Dermis microvascular lymphatic vessel endothelial cell (primary cell): ENCODE results near the gene TUBGCP6. TPM values are rescaled to one million over a fixed set of nuclear protein-coding genes. Genes with fewer than 3 reads are reported as not detected.

Source experiments
- DNase-seq, 2 donors: peaks; one replicate each; pipeline versions ENCODE4 v3.0.0 to v3.0.0-alpha.2; 2010; ENCODE audit warnings: low read depth in 2 of 2
- total RNA-seq: library from RNA; depleted of rRNA; stranded (reverse); fragments of >200 nt; gene quantifications from 2 replicates; pipeline ENCODE4 v1.2.1, GENCODE V29; 2014

Gene TUBGCP6
- total RNA-seq, 1 donor from 2014 or later: 14.0 TPM

GRCh38 chr22:50264104-50264745, 19.4 kb upstream of the TUBGCP6 start:
- no peak for DNase-seq

- no peak for DNase-seq
Observed at GRCh38 chr22:50262973-50263617, 18.3 kb upstream of the TUBGCP6 start.

- DNase-seq: no peak
Observed at GRCh38 chr22:50262460-50262911, 17.7 kb upstream of the TUBGCP6 start.

- DNase-seq: peak in 1 of 2 donors; percentile 67
Observed at GRCh38 chr22:50261615-50262459, 17.0 kb upstream of the TUBGCP6 start, which contains the start of gene MAPK12. MAPK12 (minus strand) TSS chr22:50261683; CDS start chr22:50261509, 174 bp downstream.

- peak in 1 of 2 donors; percentile 69 for DNase-seq
Observed at GRCh38 chr22:50260801-50261614, 16.2 kb upstream of the TUBGCP6 start.

GRCh38 chr22:50260434-50260800, 15.6 kb upstream of the TUBGCP6 start:
- no peak for DNase-seq

GRCh38 chr22:50259302-50259701, 14.5 kb upstream of the TUBGCP6 start:
- no peak for DNase-seq

- no peak for DNase-seq
Observed at GRCh38 chr22:50258361-50259292, 13.8 kb upstream of the TUBGCP6 start.

- DNase-seq: no peak
Observed at GRCh38 chr22:50257451-50258360, 12.9 kb upstream of the TUBGCP6 start.

GRCh38 chr22:50257041-50257440, 12.2 kb upstream of the TUBGCP6 start:
- DNase-seq: no peak

- DNase-seq: no peak
Observed at GRCh38 chr22:50256258-50256862, 11.5 kb upstream of the TUBGCP6 start.

GRCh38 chr22:50255607-50256006, 10.8 kb upstream of the TUBGCP6 start:
- no peak for DNase-seq

GRCh38 chr22:50255099-50255498, 10.3 kb upstream of the TUBGCP6 start:
- no peak for DNase-seq

- no peak for DNase-seq
Observed at GRCh38 chr22:50253941-50254340, 9.1 kb upstream of the TUBGCP6 start.

GRCh38 chr22:50253046-50253915, 8.5 kb upstream of the TUBGCP6 start:
- no peak for DNase-seq

GRCh38 chr22:50252082-50253045, 7.5 kb upstream of the TUBGCP6 start:
- DNase-seq: peak in 1 of 2 donors; percentile 74
